Endothelial cell of umbilical vein (primary cell): ENCODE measurements around the gene WNT9B.

ENCODE experiments used
- EZH2 ChIP-seq: IDR thresholded peaks from 2 replicates; pipeline ENCODE4 v1.6.1; 2012; ENCODE audit warnings: borderline replicate concordance, low read depth, mild to moderate bottlenecking, moderate library complexity, low read length, inconsistent platforms; ENCODE audit not compliant: severe bottlenecking
- JUN ChIP-seq: IDR thresholded peaks from 2 replicates; pipeline ENCODE4 v1.6.1; 2011; ENCODE audit warnings: borderline replicate concordance, low read depth; ENCODE audit not compliant: insufficient read length, insufficient read depth
- MYC ChIP-seq: IDR thresholded peaks from one replicate; pipeline ENCODE4 v1.6.1; 2011; ENCODE audit warnings: mild to moderate bottlenecking, low read depth, low read length
- TF ChIP-seq, protein P1 (sequence below), 2 donors: IDR thresholded peaks; 1 replicate in 1 of 2; 2 replicates in 1 of 2; pipeline ENCODE4 v1.5.1; 2011; ENCODE audit warnings: low read length in 2 of 2, mild to moderate bottlenecking in 2 of 2, moderate library complexity in 2 of 2, control low read depth in 1 of 2, inconsistent platforms in 1 of 2, low read depth in 1 of 2; ENCODE audit not compliant: insufficient read depth in 1 of 2; ENCODE audit errors: extremely low read depth in 1 of 2

DNA sequence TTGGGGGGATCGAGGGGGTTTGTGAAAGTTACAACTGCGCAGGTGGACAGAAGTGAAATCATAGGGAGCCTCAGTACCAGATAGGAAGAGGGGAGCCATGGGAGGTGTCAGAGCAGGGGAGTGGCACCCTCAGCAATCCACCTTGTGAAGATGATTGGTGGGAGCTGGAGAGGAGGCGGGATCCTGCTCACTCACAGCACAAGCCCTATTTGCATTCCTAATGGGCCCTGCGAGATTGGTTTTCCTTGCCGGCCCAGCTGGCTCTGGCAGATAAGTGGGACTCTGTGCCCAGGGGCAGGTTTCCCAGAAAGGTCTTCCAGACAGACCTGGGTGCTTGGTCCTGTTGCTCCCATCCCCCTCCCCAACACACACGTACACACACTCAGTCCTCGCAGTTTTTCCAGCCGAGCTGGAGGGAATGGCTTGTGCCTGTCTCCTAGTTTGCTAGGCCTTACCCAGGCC is 42.2 kb upstream of the WNT9B start:
- no peak for TF ChIP-seq EZH2
- TF ChIP-seq JUN = no peak
- TF ChIP-seq, protein P1, sequence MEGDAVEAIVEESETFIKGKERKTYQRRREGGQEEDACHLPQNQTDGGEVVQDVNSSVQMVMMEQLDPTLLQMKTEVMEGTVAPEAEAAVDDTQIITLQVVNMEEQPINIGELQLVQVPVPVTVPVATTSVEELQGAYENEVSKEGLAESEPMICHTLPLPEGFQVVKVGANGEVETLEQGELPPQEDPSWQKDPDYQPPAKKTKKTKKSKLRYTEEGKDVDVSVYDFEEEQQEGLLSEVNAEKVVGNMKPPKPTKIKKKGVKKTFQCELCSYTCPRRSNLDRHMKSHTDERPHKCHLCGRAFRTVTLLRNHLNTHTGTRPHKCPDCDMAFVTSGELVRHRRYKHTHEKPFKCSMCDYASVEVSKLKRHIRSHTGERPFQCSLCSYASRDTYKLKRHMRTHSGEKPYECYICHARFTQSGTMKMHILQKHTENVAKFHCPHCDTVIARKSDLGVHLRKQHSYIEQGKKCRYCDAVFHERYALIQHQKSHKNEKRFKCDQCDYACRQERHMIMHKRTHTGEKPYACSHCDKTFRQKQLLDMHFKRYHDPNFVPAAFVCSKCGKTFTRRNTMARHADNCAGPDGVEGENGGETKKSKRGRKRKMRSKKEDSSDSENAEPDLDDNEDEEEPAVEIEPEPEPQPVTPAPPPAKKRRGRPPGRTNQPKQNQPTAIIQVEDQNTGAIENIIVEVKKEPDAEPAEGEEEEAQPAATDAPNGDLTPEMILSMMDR (IDR thresholded peaks at IDR 0.05; ENCODE audit: extremely low read depth in 1 of 2, insufficient read depth in 1 of 2, low read depth in 1 of 2, low read length in 2 of 2) = no peak
- no peak for TF ChIP-seq MYC
